GM12873 (cell line): ENCODE measurements around the gene LASP1NB.

Experiments used
- CTCF ChIP-seq: IDR thresholded peaks from 2 replicates; pipeline ENCODE4 v1.5.1; 2012; ENCODE audit warnings: low read depth, mild to moderate bottlenecking, moderate library complexity, low read length, control low read depth; ENCODE audit not compliant: insufficient read depth; ENCODE audit errors: missing control alignments

The LASP1NB gene

GRCh38 chr17:38960402-38960801, 35.0 kb downstream of the LASP1NB start:
- TF ChIP-seq CTCF = no peak

- TF ChIP-seq CTCF = no peak
Observed at GRCh38 chr17:38961413-38961812, 36.0 kb downstream of the LASP1NB start.

GRCh38 chr17:38967290-38967738, 41.9 kb downstream of the LASP1NB start, which contains the start of gene FBXO47:
FBXO47 (minus strand) TSS chr17:38967403; CDS start chr17:38963025, 4,378 bp downstream.
- no peak for TF ChIP-seq CTCF

- no peak for TF ChIP-seq CTCF
Observed at GRCh38 chr17:38969281-38969680, 43.9 kb downstream of the LASP1NB start.

- TF ChIP-seq CTCF = no peak
Observed at GRCh38 chr17:38970128-38970527, 44.7 kb downstream of the LASP1NB start.

- no peak for TF ChIP-seq CTCF
Observed at GRCh38 chr17:38970804-38971203, 45.4 kb downstream of the LASP1NB start.

- no peak for TF ChIP-seq CTCF
Observed at GRCh38 chr17:38978180-38978579, 52.8 kb downstream of the LASP1NB start.
